Left lung (tissue), 10 donors: ENCODE data around the gene COL19A1. TPM values are rescaled to one million over a fixed set of nuclear protein-coding genes. Genes with fewer than 3 reads are reported as not detected.
A peak's percentile ranks its signal among the peaks of the same experiment; 100 is the strongest.
"Not testable (repeated sequence)": the region's sequence is repeated elsewhere in the genome, so short reads cannot be mapped to it uniquely, and the experiment has no call there.

Experiments used
- ATAC-seq: fragments of 200-7000 bp; cut with Tn5 transposase; one replicate; pipeline ENCODE4 v1.9.1; 2020; ENCODE audit warnings: moderate library complexity
- DNase-seq, 4 donors: peaks; one replicate each; pipeline ENCODE4 v3.0.0-alpha.2; 2013 to 2020
- H3K27ac ChIP-seq, 2 donors: fragments of 200-600 bp; sonication (generic) in 1 of 2; one replicate each; pipeline versions ENCODE4 v1.5.0 to v1.8.0; 2020 to 2021
- H3K27me3 ChIP-seq, 2 donors: fragments of 200-600 bp; sonication (generic) in 1 of 2; one replicate each; pipeline versions ENCODE4 v1.5.0 to v1.8.0; 2020 to 2021
- H3K36me3 ChIP-seq, 2 donors: fragments of 200-600 bp; sonication (generic) in 1 of 2; one replicate each; pipeline versions ENCODE4 v1.5.0 to v1.8.0; 2020 to 2021
- H3K4me1 ChIP-seq, 2 donors: fragments of 200-600 bp; one replicate each; pipeline ENCODE4 v1.8.0; 2021
- H3K4me3 ChIP-seq, 2 donors: fragments of 200-600 bp; sonication (generic) in 1 of 2; one replicate each; pipeline versions ENCODE4 v1.5.0 to v1.8.0; 2020 to 2021; ENCODE audit warnings: mild to moderate bottlenecking in 1 of 2
- H3K9me3 ChIP-seq, 2 donors: fragments of 200-600 bp; sonication (generic) in 1 of 2; one replicate each; pipeline versions ENCODE4 v1.5.0 to v1.8.0; 2020 to 2021
- CTCF ChIP-seq, 2 donors: fragments of 200-600 bp; sonication (generic) in 1 of 2; IDR thresholded peaks; one replicate each; pipeline versions ENCODE4 v1.5.0 to v1.8.0; 2021; ENCODE audit warnings: antibody characterized with exemption in 2 of 2
- intact Hi-C, 2 donors: fragments of 100-400 bp; cut with DNase I; formaldehyde crosslinking; loops; one replicate each; pipeline versions ENCODE4 v1.11.2 to v1.14.2; 2022
- polyA plus RNA-seq, 6 donors: library from polyadenylated mRNA; unstranded; fragments of 120-200 nt; gene quantifications; one replicate each; pipeline ENCODE4 v1.2.1, GENCODE V29; 2013; ENCODE audit not compliant: insufficient read length in 6 of 6
- total RNA-seq, 2 donors: library from RNA; stranded (reverse); fragmentation: NEBNext Ultra II Directional; extraction: Animal tissue kit (Norgen Biotek cat#: 25700); gene quantifications; one replicate each; pipeline ENCODE4 v1.2.1, GENCODE V29; 2021
- donor health status: DM: no; HTN: yes; CAD: no.
- donor health status: DM: no; HTN: no; CAD: no.

Gene COL19A1
- total and polyA plus RNA-seq, 8 donors, result 0.10 to 0.77 (median 0.70) TPM

- DNase-seq (no peak), ATAC-seq (no peak)
- Histone ChIP-seq H3K27me3 (no peaks in the 10 kb centered on the region), H3K27ac (no peak overlapping the region), H3K36me3 (no peaks in the 10 kb centered on the region), H3K4me1 (no peaks in the 10 kb centered on the region), H3K4me3 (no peak overlapping the region), H3K9me3 (no peaks in the 10 kb centered on the region)
- intact Hi-C loops, result no loop called here
- no peak for TF ChIP-seq CTCF (IDR thresholded peaks at IDR 0.05)
These were observed 122.2 kb downstream of the COL19A1 start for GRCh38 chr6:69988458-69989126.

- intact Hi-C loops, result no loop called here
- no peaks in the 10 kb centered on the region for H3K9me3 ChIP-seq
These were observed 127.9 kb downstream of the COL19A1 start for GRCh38 chr6:69994251-69994650.

GRCh38 chr6:70008189-70008588, 141.8 kb downstream of the COL19A1 start:
- intact Hi-C loops, result no loop called here

More at GRCh38 chr6:69994251-69994650, 127.9 kb downstream of the COL19A1 start:
- H3K4me3 ChIP-seq, result no peak overlapping the region
- H3K27ac ChIP-seq, result no peak overlapping the region
- no peaks in the 10 kb centered on the region for H3K36me3 ChIP-seq
- TF ChIP-seq CTCF (IDR thresholded peaks at IDR 0.05), result no peak
- H3K27me3 ChIP-seq, result no peaks in the 10 kb centered on the region
- DNase-seq, result no peak
- no peak for ATAC-seq
- H3K4me1 ChIP-seq, result no peaks in the 10 kb centered on the region

GRCh38 chr6:70010339-70010738, 144.0 kb downstream of the COL19A1 start:
- H3K9me3 ChIP-seq, result peaks cover 0 to 17% of the 10 kb centered on the region in 2 donors
- H3K4me3 ChIP-seq, ATAC-seq, H3K27ac ChIP-seq, H3K4me1 ChIP-seq, intact Hi-C loops, H3K27me3 ChIP-seq, DNase-seq, H3K36me3 ChIP-seq: not testable (repeated sequence)

More at GRCh38 chr6:70008189-70008588, 141.8 kb downstream of the COL19A1 start:
- no peak for DNase-seq
- H3K27ac ChIP-seq, result no peak overlapping the region
- ATAC-seq, result no peak
- H3K4me3 ChIP-seq, result no peak overlapping the region
- no peaks in the 10 kb centered on the region for H3K4me1 ChIP-seq
- H3K36me3 ChIP-seq, result no peaks in the 10 kb centered on the region
- peaks cover 0 to 22% of the 10 kb centered on the region in 2 donors for H3K9me3 ChIP-seq
- TF ChIP-seq CTCF (IDR thresholded peaks at IDR 0.05), result no peak
- no peaks in the 10 kb centered on the region for H3K27me3 ChIP-seq

- H3K36me3 ChIP-seq, intact Hi-C loops, H3K27me3 ChIP-seq, H3K4me1 ChIP-seq, H3K9me3 ChIP-seq, H3K4me3 ChIP-seq, ATAC-seq, H3K27ac ChIP-seq: not testable (repeated sequence)
- peak in 1 of 4 donors; percentile 28 for DNase-seq
These were observed 156.8 kb downstream of the COL19A1 start for GRCh38 chr6:70023201-70023600.

- Histone ChIP-seq H3K27me3 (no peaks in the 10 kb centered on the region), H3K36me3 (no peaks in the 10 kb centered on the region), H3K4me1 (no peaks in the 10 kb centered on the region), H3K27ac (no peak overlapping the region), H3K9me3 (no peaks in the 10 kb centered on the region), H3K4me3 (no peak overlapping the region)
- TF ChIP-seq CTCF (IDR thresholded peaks at IDR 0.05), result no peak
- no peak for ATAC-seq
- no peak for DNase-seq
- intact Hi-C loops, result no loop called here
These were observed 161.9 kb downstream of the COL19A1 start for GRCh38 chr6:70028246-70028645.
